ENCODE data around the gene HOMER2. TPM values are rescaled to one million over a fixed set of nuclear protein-coding genes. Genes with fewer than 3 reads are reported as not detected.
A peak's percentile ranks its signal among the peaks of the same experiment; 100 is the strongest.

HOMER2 gene
- total RNA-seq, 1 experiment from 2014 or later: 22.6 TPM

GRCh38 chr15:82944821-82945220 is 7.7 kb downstream of the HOMER2 start:
- Histone ChIP-seq H3K4me3 (ENCODE audit: low read length) (no peak overlapping the region), H3K27me3 (ENCODE audit: low read length) (no peaks in the 10 kb centered on the region), H4K20me1 (ENCODE audit: low read length) (no peaks in the 10 kb centered on the region), H3K27ac (ENCODE audit: low read length) (no peak overlapping the region), H3K9ac (ENCODE audit: low read length) (no peak overlapping the region), H3K9me3 (ENCODE audit: low read length) (no peaks in the 10 kb centered on the region), H3K36me3 (ENCODE audit: low read depth, low read length) (no peaks in the 10 kb centered on the region), H3K4me2 (ENCODE audit: low read length) (no peak overlapping the region), H3K4me1 (ENCODE audit: insufficient read depth, low read length) (peaks cover 23% of the 10 kb centered on the region), H3F3A (ENCODE audit: low read length, unreplicated experiment) (peaks cover 3% of the 10 kb centered on the region), H2AFZ (ENCODE audit: low read length) (no peak overlapping the region), H3K79me2 (ENCODE audit: low read length) (peaks cover 27% of the 10 kb centered on the region), H3K9me2 (replicated peaks; ENCODE audit: low read length) (no peaks in the 10 kb centered on the region)
- no peak for TF ChIP-seq EZH2 (IDR thresholded peaks at IDR 0.05; ENCODE audit: low read length, unreplicated experiment)
- TF ChIP-seq CTCF (conservative IDR thresholded peaks at IDR 0.05; ENCODE audit: low read depth, low read length): no peak
- TF ChIP-seq EZH2phosphoT487 (IDR thresholded peaks at IDR 0.05; ENCODE audit: borderline replicate concordance, low read length): no peak
- no peak for DNase-seq
- BruUV-seq (replicated peaks): no TSS peak
- no peak for ATAC-seq
- intact Hi-C loops (cut with micrococcal nuclease): no loop called here
- CTCF ChIA-PET: no interaction called here
- POLR2A ChIA-PET (ENCODE audit: unreplicated experiment): no interaction called here

GRCh38 chr15:82944056-82944455 is 8.5 kb downstream of the HOMER2 start:
- Histone ChIP-seq H3K4me2 (ENCODE audit: low read length) (no peak overlapping the region), H3K9me3 (ENCODE audit: low read length) (no peaks in the 10 kb centered on the region), H3K27ac (ENCODE audit: low read length) (no peak overlapping the region), H3K9ac (ENCODE audit: low read length) (no peak overlapping the region), H4K20me1 (ENCODE audit: low read length) (no peaks in the 10 kb centered on the region), H2AFZ (ENCODE audit: low read length) (no peak overlapping the region), H3K9me2 (replicated peaks; ENCODE audit: low read length) (no peaks in the 10 kb centered on the region), H3K79me2 (ENCODE audit: low read length) (peaks cover 25% of the 10 kb centered on the region; the same call in 1 of the 2 replicates), H3K4me3 (ENCODE audit: low read length) (no peak overlapping the region), H3K27me3 (ENCODE audit: low read length) (no peaks in the 10 kb centered on the region), H3F3A (ENCODE audit: low read length, unreplicated experiment) (peaks cover 3% of the 10 kb centered on the region), H3K36me3 (ENCODE audit: low read depth, low read length) (no peaks in the 10 kb centered on the region), H3K4me1 (ENCODE audit: insufficient read depth, low read length) (peaks cover 23% of the 10 kb centered on the region)
- DNase-seq (no peak), ATAC-seq (no peak)
- ChIA-PET CTCF (no interaction called here), POLR2A (ENCODE audit: unreplicated experiment) (no interaction called here)
- no TSS peak for BruUV-seq (replicated peaks)
- TF ChIP-seq EZH2phosphoT487 (IDR thresholded peaks at IDR 0.05; ENCODE audit: borderline replicate concordance, low read length): no peak
- TF ChIP-seq EZH2 (IDR thresholded peaks at IDR 0.05; ENCODE audit: low read length, unreplicated experiment): no peak
- no peak for TF ChIP-seq CTCF (conservative IDR thresholded peaks at IDR 0.05; ENCODE audit: low read depth, low read length)
- intact Hi-C loops (cut with micrococcal nuclease): no loop called here

GRCh38 chr15:82943176-82943575 is 9.3 kb downstream of the HOMER2 start:
- DNase-seq: peak; percentile 41
- Histone ChIP-seq H2AFZ (ENCODE audit: low read length) (no peak overlapping the region), H3K4me2 (ENCODE audit: low read length) (peak overlapping the region; percentile 29), H3K9me2 (replicated peaks; ENCODE audit: low read length) (no peaks in the 10 kb centered on the region), H3K4me1 (ENCODE audit: insufficient read depth, low read length) (peaks cover 23% of the 10 kb centered on the region), H3K4me3 (ENCODE audit: low read length) (no peak overlapping the region), H3K79me2 (ENCODE audit: low read length) (peaks cover 25% of the 10 kb centered on the region; the same call in 1 of the 2 replicates), H3K27me3 (ENCODE audit: low read length) (no peaks in the 10 kb centered on the region), H3K36me3 (ENCODE audit: low read depth, low read length) (no peaks in the 10 kb centered on the region), H3K9ac (ENCODE audit: low read length) (no peak overlapping the region), H3K27ac (ENCODE audit: low read length) (peak overlapping the region; percentile 73), H4K20me1 (ENCODE audit: low read length) (no peaks in the 10 kb centered on the region), H3F3A (ENCODE audit: low read length, unreplicated experiment) (peaks cover 3% of the 10 kb centered on the region), H3K9me3 (ENCODE audit: low read length) (no peaks in the 10 kb centered on the region)
- BruUV-seq (replicated peaks): no TSS peak
- CTCF ChIA-PET: no interaction called here
- POLR2A ChIA-PET (ENCODE audit: unreplicated experiment): no interaction called here
- peak; percentile 40 for ATAC-seq
- no peak for TF ChIP-seq EZH2phosphoT487 (IDR thresholded peaks at IDR 0.05; ENCODE audit: borderline replicate concordance, low read length)
- peak; percentile 19; the same call in 1 of the 2 replicates for TF ChIP-seq CTCF (conservative IDR thresholded peaks at IDR 0.05; ENCODE audit: low read depth, low read length)
- intact Hi-C loops (cut with micrococcal nuclease): no loop called here

Data from PC-3 (cell line).